Femur (tissue), 1 donor: Measurements from ENCODE around the gene MSH3.
"Not testable (repeated sequence)": the region's sequence is repeated elsewhere in the genome, so short reads cannot be mapped to it uniquely, and the experiment has no call there.

ENCODE experiments used
- DNase-seq: peaks from one replicate; pipeline ENCODE4 v3.0.0-alpha.2; 2017

Gene MSH3

DNA sequence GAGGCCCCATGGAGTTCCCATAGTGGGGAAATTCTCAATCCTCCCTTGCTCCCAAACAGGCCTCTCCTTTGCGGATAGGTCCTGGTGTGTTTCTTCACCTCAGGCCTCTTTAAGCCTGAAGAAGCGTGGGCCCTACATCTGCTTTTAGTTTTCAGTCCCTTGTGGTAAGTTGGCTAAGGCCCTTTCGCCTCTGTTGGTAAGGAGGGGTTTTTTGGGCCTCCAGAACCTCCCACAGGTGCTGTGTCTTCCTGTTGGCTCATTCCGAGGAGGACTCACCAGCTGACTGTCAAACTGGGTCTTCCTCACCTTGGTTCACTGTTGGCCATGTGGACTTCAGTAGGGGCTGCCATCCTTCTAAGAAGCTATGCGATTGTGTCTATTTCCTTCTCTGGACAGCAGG, 56.8 kb downstream of the MSH3 start:
- DNase-seq = no peak

DNA sequence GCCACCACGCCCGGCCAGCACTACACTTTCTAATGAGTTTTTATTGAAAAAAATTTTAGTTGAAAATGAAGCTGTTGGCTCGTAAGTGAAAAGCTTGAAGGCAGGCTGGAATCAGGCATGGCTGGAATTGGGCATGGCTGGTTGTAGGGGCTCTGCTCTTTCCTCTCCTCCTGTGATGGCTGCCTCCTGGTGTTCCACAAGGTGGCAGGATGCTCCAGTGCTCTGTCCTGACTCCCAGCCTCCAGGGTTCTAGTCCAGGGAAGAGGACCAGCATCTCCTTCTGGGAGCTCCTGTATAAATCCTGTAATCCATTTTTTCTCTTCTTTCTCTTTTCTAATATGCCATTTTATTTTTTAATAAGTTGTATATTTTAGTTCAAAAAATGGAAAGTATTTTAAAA, 57.5 kb downstream of the MSH3 start:
- no peak for DNase-seq

DNA sequence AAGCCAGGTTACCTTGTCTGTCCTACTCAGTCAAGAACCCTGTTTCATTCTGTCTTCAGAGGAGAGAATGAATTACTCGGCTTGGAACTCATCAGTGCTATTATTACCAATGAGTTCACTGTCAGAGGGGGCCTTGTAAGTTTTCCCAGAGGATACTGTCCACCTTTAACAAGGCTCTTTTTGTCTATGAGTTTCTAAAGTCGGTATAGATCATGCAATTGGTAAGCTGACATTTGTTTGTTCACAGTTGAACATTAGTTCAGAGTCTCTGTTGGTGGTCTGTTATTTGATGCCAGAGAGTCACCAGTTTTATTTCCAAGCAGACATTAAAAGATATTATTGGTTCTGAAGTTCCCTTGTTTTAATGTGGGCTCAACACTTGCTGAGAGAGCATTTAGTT, 58.5 kb downstream of the MSH3 start:
- DNase-seq = no peak

DNA sequence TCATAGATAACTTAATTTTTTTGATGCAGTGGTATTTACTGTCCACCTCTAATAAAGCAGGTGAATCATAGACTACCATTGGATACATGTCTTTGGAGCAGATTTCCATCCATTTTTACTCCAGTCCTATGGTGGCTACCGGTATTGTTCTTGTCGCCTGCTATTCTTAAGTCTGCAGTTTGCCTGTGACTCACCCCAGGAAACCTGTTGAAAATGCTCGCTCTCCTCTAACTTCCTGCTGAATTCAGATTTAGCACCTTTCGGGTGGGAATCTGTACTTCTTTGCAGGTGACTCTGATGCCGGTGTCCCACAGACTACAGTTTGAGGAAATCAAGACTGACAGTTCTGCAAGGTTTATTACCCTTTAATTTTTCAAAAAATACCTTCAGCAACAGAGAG, 59.2 kb downstream of the MSH3 start:
- DNase-seq = no peak

DNA sequence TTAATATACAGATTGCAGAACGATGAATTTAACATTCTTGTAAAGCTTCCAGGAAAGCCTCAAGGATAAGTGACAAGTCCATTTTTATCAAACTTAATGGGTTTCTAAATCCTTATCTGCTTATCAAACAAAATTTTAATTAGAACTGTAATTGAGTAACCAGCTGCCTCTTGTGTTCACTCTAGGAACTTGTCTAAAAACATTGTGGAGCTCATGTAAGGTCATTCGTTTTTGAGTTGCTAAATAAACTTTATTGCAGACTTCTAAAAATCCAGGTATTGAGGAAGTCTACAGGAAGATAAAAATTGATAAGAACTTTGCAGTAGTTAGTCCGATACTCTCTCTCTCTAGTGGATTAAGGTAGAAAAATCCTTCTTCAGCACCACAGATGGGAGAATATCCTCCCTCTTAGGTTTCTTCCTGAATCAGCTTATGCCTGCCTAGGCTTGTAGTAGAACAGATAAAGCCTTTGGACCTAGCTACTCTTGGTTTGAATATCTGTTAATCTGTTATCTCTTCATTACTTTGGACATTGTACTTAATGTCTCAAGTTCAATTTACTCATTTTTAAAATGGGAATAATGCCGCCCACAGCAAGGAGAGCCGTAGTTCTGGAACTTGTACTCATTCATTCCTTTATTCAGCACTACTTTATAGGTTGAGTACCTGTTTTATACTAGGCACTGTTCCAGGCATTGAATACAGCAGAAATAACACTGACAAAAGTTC, 60.3 kb downstream of the MSH3 start:
- DNase-seq = no peak

DNA sequence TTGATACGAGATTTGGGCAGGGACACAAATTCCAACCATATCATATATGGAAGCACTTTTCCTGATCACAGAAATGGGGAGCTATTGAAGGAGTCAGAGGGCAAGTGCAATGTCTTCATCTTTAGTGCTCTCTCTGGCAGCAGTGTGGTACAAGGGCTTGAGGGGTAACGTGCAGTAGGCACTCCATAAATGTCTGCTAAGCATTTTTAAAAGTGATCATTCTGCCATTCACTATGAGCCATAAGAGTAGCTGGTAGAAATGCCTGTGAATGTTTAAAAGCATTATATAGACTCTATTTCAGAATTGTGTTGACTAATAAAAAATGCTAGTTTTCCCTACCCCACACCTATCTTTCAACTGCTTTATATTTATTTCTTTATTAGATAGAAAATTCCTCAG, 61.4 kb downstream of the MSH3 start:
- no peak for DNase-seq

DNA sequence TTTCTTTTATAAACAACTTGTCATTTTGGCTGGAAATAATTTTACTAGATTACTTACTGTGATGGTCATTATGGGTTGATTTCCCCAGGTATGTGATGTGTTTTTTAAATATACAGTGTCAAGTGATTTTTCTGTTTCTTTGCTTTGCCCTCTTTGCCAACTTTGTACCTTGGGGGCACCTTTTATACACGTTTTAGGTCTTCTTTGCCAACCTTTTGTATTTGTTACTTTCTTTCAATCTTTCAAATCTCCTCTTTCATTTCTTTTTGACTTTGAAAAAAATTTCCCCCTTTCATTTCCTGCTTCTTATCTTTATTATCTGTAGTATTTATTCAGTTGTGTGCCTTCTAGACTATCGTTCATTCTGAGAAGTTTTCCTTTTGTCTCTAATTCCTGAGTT, 65.7 kb downstream of the MSH3 start:
- DNase-seq = no peak

DNA sequence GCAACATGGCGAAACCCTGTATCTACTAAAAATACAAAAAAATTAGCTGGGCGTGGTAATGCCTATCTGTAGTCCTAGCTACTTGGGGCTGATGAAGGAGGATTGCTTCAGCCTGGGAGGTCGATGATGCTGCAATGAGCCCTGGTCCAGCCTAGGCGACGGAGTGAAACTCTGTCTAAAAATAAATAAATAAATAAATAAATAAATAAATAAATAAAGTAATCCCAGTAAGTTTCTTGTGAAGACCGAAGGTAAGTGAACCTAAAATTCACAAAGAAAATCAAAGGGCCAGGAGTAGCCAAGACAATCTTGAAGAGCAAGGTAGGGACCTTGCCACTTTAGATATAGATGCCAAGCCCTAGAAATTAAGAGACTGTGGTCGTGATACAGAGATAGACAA, 68.5 kb downstream of the MSH3 start:
- DNase-seq = no peak

DNA sequence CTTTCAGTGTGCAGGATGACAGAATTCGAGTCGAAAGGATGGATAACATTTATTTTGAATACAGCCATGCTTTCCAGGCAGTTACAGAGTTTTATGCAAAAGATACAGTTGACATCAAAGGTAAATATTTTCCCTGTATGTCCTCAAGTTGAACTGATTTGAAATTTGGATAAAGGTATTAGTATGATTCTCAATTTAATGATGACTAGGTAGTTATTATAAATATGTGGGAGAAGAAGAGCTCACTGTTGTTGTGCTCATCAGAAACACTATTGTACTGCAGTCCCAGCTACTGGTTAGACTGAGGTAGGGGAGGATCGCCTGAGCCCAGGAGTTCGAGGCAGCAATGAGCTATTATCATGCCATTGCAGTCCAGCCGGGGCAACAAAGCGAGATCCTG, 71.0 kb downstream of the MSH3 start:
- DNase-seq = no peak

DNA sequence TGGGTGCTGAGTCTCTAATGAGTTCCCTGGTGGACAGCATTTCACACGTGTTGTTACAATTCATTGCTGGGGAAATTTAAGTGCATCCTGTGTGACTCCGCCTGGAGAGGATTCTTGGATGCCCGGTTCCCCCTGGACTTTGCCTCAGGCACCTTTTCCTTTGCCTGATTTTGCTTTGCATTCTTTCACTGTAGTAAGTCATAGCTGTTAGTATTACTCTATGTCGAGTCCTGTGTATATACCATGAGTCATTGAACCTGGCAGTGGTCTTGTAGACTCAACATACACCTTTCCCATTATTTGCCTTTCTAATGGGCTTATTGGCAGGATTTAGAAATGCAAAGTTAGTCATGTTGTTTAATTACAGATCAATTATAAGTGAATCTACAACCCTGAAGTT, 82.3 kb downstream of the MSH3 start:
- DNase-seq = no peak

DNA sequence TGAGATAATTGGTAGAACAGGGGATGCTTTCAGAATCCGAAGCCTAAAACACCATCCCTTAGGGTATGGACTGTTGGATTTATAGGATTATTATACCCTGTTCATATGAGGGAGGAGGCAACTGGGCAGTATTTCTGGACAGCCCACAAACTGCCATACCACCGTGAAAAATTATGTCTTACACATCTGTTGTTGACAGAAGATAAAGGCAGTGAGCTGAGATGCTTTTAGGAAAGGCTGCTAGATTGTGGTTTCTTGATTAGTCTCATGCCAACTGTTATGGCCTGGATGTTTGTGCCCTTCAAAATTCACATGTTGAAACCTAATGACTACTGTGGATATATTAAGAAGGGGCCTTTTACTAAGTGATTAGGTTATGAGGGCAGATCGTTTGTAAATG, 84.0 kb downstream of the MSH3 start:
- no peak for DNase-seq

DNA sequence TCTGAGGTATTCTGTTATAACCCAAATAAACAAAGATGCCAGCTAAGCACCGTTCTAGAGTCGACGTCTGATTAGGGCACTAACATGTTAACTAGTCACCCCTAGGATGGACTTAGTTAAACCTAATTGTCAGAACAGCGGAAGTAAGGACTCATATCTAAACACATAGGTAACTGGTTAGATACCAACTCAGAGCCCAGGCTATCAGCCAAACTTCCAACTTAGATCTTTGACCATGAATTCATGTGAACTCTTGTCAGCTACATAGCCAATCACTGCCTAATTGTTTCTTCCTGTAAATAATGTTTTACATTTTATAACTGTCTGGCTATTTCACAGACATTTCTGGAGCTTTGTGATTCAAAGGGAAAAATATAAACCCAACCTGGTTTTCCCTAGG, 84.6 kb downstream of the MSH3 start:
- DNase-seq = no peak

DNA sequence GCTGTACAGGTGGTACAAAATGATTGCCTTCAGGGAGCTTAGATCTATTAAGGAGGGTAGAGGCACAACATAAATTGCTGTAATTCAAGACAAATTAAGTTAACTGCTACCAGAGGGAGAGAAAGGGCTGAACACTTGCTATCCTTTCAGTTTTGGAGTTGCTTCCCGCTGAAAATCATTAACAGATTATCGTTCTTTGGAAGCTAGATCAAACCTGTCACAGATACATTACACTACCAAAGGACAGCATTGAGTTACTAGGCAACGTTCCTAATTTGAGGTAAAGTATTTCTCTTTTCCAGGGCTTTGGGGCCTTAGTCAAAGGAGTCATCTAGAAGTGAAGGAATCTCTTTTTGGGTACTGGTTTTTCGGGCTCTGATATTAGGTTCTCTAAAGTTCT, 85.0 kb downstream of the MSH3 start:
- no peak for DNase-seq

DNA sequence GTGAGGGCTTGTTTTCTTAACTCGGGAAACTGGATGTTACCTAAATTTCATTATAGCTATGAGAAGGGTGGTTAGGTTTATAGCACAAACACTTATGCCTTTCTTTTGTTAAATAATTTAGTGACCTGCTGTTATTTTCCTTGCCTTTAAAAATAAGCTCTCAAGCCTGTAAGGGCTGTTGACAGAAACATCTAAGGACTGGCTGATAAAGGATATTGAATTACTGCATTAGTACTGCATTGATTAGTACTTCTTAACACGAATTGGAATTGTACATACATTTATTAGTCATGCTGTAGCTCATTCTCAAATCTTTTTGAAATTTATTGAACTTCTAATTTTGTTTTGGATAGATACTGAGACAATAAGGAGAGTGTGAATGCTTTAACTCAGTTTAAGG, 85.4 kb downstream of the MSH3 start:
- no peak for DNase-seq

DNA sequence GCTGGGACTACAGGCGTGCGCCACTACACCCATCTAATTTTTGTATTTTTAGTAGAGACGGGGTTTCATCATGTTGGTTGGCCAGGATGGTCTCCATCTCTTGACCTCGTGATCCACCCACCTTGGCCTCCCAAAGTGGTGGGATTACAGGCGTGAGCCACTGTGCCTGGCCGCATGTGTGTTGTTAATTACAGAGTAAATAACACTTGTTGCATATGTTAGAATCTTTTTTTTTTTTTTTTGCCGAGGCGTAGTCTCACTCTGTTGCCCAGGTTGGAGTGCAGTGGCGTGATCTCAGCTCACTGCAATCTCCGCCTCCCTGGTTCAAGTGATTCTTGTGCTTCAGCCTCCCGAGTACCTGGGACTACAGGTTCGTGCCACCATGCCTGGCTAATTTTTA, 86.0 kb downstream of the MSH3 start:
- DNase-seq = not testable (repeated sequence)

DNA sequence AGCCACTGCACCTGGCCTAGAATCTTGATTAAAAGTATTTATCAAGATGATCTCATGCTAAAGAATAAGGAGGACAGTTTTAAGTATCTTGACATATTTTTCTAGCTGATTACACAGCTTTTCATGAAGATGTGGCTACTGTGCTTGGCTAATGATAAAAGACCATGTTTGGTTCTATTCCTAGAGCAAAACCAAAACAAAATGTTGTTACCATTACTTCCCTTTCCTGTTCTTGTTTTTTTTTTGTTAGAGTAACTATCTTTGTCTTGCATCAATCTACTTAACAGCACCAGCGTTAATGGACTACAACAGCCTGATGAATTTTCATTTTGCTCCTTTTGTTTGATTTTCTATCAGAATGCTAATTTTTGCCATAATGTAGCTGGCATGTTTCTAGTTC, 86.5 kb downstream of the MSH3 start:
- no peak for DNase-seq

DNA sequence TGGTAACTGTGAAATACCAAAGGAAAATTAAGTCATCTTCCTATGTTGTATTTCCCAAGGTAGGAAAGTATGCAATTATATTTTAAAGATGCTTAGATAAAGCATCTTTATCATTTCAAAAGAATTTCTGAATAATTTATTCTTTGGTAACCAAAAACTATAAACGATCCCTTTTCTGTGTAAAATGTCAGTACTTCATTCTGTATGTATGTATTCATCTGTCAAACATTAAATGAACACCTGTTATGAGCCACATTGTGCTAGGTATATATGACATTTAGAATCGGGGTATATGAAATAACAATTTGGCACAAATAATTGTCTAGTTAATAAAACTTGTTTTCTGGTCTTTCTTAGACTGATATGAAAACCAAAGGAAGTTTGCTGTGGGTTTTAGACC, 89.7 kb downstream of the MSH3 start:
- no peak for DNase-seq

DNA sequence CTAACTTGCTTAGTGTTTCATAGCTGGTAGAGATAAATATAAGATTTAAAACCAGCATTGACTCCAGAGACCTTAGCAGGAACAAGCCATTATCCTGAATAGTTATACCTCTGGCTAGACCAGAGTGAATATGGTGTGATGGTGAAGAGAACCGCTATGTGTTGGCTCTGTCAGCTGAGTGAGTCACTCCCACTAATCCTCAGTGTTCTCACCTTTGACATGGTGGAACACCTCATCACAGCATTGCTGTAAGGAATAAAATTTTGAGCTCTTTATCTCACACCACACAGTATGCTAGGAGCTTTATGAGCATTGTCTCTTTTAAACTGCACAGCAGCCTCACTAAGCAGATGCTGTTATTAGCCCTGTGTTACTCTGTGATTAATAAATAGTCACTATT, 91.0 kb downstream of the MSH3 start:
- no peak for DNase-seq

DNA sequence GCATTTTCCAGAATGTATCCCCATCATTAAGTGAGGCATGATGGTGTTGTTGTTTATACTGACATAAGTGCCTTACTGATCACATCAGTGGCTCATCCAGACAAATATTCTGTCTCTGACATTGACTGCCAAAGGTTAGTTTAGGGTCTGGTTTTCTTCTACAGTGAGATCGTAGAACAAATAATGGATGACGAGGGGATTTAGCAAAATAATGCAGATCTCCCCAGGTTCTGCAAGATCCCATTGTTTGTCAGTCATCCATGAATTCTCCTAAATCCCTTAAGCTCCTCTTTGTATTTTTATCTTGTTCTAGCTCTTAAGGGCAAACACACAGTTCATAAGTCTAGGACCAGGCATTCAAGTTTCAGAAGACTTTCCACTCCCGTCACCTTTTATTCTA, 93.5 kb downstream of the MSH3 start:
- no peak for DNase-seq

DNA sequence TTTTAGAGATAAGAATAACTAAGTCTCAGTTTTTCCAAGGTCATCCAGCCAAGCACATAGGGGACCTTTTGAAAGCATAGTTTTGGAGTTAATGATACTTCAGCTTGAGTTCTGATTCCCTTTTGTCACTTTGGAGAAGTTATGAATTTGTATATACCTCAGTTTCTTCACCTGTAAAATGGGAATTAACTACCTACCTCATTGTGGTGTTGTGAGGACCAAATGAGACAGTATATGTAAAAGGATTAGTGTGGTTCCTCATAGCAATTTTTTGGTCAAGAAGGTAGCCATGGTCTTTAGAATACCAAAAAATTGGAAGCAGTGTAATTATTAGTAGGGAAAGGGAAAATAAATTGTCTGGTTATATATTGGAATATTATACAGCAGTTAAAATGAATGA, 98.0 kb downstream of the MSH3 start:
- DNase-seq = no peak

DNA sequence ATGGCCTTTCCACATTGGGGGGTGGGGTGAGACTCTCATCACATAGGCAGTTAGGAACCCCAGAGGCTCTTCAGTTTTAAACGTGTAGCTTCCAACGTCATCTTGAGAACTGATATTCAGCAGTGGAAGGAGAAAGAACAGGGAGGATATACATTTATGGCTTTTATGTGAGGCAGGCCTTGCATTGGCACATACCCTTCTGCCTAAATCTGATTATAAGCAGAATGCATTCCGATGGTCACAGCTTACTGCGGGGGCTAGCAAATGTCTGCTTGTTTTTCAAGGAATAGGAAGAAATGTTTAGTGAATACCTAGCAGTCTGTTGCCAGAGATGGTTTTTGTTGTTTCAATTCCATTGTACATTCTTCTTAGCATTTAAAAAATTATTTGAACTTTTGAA, 99.3 kb downstream of the MSH3 start:
- no peak for DNase-seq

DNA sequence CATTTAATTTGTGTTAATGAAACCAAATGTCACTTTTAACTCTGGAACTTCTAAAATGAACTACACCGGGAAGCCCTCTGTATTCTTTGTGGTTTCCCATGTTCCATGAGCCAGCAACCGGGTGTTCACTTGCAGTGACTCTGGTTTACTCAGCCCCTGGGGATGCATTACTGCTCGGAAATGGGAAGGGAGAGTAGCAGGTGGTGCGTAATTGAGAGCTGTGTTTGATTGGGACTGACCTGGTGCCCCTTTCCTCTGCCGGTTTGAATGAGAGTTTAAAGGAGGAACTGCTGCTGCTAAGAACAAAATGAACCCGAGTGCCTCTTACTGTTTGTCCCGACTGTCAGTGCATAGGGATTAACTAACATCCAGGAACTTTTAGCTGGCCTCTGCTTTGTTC, 100.4 kb downstream of the MSH3 start:
- peak; percentile 53 for DNase-seq

DNA sequence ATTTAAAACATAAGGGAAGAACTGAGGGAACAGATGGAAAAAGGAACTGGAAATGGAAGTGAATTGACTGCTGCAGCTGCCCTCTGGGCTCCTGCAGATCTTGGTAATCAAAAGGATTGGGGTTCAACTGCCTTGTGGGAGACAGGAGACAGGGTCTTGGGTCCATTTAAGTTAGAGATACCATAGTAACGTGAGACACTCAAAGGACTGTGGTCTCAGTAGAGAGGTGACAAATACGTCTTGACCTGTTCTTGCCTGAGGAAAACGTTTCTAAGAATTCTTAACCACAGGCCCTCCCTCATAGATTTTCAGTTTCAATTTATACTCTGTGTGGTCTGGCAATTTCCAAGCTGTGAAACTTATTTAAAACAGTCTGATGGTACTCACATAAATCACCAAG, 101.2 kb downstream of the MSH3 start:
- DNase-seq = no peak

DNA sequence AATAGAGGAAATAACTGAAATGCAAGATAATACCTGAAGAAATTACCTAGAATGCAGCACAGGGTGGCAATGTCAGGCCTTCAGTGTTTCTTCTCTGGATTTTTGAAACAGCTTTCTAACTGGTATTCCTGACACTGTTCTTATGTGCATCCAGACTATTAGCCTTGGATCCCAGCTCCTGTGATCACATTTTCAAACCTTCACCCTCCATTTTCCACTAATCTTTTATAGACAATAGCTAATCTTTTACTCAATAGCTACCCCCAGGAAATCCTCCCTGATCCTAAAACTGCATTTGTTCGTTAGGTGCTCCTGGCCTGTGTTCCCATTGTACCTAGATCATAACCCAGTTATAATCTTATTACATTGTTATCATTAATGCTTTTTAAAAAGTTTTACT, 101.8 kb downstream of the MSH3 start:
- no peak for DNase-seq

DNA sequence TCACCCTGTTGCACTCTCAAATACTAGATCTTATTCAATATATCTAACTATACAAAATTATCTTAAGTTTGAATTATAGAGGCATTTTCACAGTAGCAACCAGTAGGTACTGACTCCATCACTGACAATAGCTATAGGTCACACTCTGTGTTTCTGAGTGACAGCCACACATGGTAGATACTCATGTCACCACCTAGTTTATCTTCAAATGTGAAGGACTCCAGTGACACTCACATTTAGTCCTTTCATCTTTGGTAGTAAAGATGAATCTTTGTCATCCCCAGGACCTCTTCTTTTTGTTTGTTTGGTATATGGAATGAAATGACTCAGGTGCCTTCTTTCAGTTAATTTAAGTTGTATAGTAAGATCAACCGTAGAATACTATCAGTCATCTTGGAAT, 102.8 kb downstream of the MSH3 start:
- no peak for DNase-seq
